ENCODE measurements around the gene R3HDM2. TPM values are rescaled to one million over a fixed set of nuclear protein-coding genes. Genes with fewer than 3 reads are reported as not detected.

R3HDM2 gene
- total RNA-seq, 2 experiments from 2014 or later = 25.8 to 47.2 TPM

DNA sequence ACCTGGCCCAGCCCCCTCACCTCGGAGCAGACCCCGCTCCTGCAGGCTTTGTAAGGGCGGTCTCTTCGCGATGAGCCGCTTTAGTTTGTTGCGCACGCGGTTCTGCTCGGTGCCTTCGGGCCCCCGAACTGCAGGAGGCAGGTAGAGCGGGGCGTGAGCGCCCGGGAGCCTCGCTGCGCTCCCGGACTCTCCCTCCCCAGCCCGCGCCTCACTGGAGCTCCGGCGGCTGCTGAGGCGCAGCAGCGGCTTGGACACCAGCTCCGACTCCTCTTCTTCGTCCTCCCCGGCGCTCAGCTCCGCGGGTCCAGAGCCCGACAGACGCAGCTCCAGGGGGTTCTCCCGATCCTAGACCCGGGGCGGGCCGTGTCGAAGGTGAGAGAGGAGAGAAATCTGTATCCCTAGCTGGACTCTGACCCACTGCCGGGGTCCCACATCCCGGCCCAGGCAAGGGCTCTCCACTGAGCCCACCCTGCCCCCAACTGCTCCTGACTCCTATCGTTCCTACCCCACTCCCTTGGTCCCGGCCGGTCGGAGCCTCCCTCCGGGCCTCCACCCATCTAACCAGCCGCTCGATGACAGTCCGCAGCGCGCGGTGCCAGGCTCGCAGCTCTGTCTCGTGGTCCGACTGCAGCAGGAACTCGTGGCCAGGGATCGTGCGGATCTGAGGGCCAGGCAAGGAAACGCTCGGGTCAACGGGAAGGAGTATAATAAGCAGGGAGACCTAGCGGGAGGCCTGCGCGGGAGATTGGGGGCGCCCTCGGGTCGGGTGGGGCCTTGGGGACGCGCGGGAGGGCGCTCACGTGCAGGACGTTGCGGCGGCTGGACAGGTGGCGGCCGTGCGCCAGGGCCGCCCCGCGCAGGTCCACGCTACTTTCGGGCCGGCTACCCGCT is 44.7 kb upstream of the R3HDM2 start:
- Histone ChIP-seq H3K9me2 (ENCODE audit: insufficient read depth, low read length) (no peaks in the 10 kb centered on the region), H3K36me3 (ENCODE audit: insufficient read depth, low read length) (peaks cover 46% of the 10 kb centered on the region), H3K79me2 (ENCODE audit: insufficient read depth, low read depth, low read length) (peaks cover 12% of the 10 kb centered on the region; the same call in 1 of the 2 replicates), H3K9me3 (ENCODE audit: low read length) (no peaks in the 10 kb centered on the region), H4K20me1 (ENCODE audit: insufficient read depth, low read length) (no peaks in the 10 kb centered on the region), H3K4me3 (ENCODE audit: low read depth, low read length, poor library complexity, severe bottlenecking) (peak overlapping the region; percentile 76), H3K4me1 (ENCODE audit: insufficient read depth, low read length, poor library complexity, severe bottlenecking) (peaks cover 48% of the 10 kb centered on the region), H3K27ac (ENCODE audit: low read depth, low read length, poor library complexity, severe bottlenecking) (no peak overlapping the region), H3K4me2 (ENCODE audit: low read length) (peak overlapping the region; percentile 97), H2AFZ (ENCODE audit: low read length) (no peak overlapping the region)
- ChIA-PET CTCF (ENCODE audit: unreplicated experiment) (no interaction called here), POLR2A (interaction anchor here (0.6 to 1.9 kb wide), 2 partner anchors 10 to 11 kb away, joined by 4 to 9 read pairs; no protein-coding TSS in a partner anchor)
- no TSS peak for BruUV-seq (replicated peaks)
- intact Hi-C loops (cut with micrococcal nuclease; ENCODE audit: unreplicated experiment) = loop anchor here (5.0 kb wide), 1 partner anchor 267 kb away; no protein-coding TSS in a partner anchor
- TF ChIP-seq, protein P1, sequence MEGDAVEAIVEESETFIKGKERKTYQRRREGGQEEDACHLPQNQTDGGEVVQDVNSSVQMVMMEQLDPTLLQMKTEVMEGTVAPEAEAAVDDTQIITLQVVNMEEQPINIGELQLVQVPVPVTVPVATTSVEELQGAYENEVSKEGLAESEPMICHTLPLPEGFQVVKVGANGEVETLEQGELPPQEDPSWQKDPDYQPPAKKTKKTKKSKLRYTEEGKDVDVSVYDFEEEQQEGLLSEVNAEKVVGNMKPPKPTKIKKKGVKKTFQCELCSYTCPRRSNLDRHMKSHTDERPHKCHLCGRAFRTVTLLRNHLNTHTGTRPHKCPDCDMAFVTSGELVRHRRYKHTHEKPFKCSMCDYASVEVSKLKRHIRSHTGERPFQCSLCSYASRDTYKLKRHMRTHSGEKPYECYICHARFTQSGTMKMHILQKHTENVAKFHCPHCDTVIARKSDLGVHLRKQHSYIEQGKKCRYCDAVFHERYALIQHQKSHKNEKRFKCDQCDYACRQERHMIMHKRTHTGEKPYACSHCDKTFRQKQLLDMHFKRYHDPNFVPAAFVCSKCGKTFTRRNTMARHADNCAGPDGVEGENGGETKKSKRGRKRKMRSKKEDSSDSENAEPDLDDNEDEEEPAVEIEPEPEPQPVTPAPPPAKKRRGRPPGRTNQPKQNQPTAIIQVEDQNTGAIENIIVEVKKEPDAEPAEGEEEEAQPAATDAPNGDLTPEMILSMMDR (conservative IDR thresholded peaks at IDR 0.05; ENCODE audit: low read length) = no peak
- no peak for TF ChIP-seq EZH2phosphoT487 (IDR thresholded peaks at IDR 0.05; ENCODE audit: borderline replicate concordance, low read depth, low read length)
- no peak for DNase-seq (ENCODE audit: low spot score)

DNA sequence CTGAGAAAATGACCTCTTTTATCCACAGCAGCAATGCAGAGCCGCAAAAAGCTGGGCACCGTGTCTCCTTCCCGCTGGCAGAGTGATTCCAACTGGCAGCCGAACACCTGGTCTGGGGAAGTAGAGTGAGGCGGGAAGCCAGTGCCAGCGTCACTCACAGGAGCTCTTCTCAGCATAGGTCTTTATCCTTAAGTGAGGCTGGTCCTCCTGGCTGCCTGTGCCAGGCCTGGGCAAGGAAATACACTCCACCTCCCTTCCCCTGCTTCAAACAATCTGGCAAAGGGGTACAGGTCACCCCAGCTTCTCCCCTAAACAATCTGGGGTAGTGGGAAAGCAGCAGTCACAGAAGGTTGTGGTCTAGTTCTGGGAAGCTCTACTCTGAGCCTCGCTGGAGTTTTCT is 44.0 kb upstream of the R3HDM2 start:
- no peak overlapping the region for H2AFZ ChIP-seq (ENCODE audit: low read length)
- ChIA-PET CTCF (ENCODE audit: unreplicated experiment) (interaction anchor here (1.0 kb wide), 1 partner anchor 13 kb away, joined by 3 read pairs; no protein-coding TSS in a partner anchor), POLR2A (interaction anchor here (0.6 kb wide), 2 partner anchors 17 to 1039 kb away, joined by 3 to 6 read pairs; no protein-coding TSS in a partner anchor)
- no peaks in the 10 kb centered on the region for H3K9me2 ChIP-seq (ENCODE audit: insufficient read depth, low read length)
- H3K79me2 ChIP-seq (ENCODE audit: insufficient read depth, low read depth, low read length) = peaks cover 12% of the 10 kb centered on the region; the same call in 1 of the 2 replicates
- TF ChIP-seq EZH2phosphoT487 (IDR thresholded peaks at IDR 0.05; ENCODE audit: borderline replicate concordance, low read depth, low read length) = no peak
- TF ChIP-seq, protein P1 (conservative IDR thresholded peaks at IDR 0.05; ENCODE audit: low read length) = no peak
- no peak overlapping the region for H3K4me2 ChIP-seq (ENCODE audit: low read length)
- H4K20me1 ChIP-seq (ENCODE audit: insufficient read depth, low read length) = no peaks in the 10 kb centered on the region
- DNase-seq (ENCODE audit: low spot score) = no peak
- no peak overlapping the region for H3K4me3 ChIP-seq (ENCODE audit: low read depth, low read length, poor library complexity, severe bottlenecking)
- no peak overlapping the region for H3K27ac ChIP-seq (ENCODE audit: low read depth, low read length, poor library complexity, severe bottlenecking)
- BruUV-seq (replicated peaks) = no TSS peak
- peaks cover 53% of the 10 kb centered on the region for H3K36me3 ChIP-seq (ENCODE audit: insufficient read depth, low read length)
- H3K4me1 ChIP-seq (ENCODE audit: insufficient read depth, low read length, poor library complexity, severe bottlenecking) = peaks cover 41% of the 10 kb centered on the region
- H3K9me3 ChIP-seq (ENCODE audit: low read length) = no peaks in the 10 kb centered on the region
- intact Hi-C loops (cut with micrococcal nuclease; ENCODE audit: unreplicated experiment) = loop anchor here (5.0 kb wide), 1 partner anchor 267 kb away; no protein-coding TSS in a partner anchor
